PC-3 (cell line): ENCODE results near the gene MAMDC2. TPM values are rescaled to one million over a fixed set of nuclear protein-coding genes. Genes with fewer than 3 reads are reported as not detected.

Experiments
- ATAC-seq: fragments of 200-7000 bp; cut with Tn5 transposase; 2 replicates; pipeline ENCODE4 v1.9.1; 2020; ENCODE audit warnings: mild to moderate bottlenecking, moderate library complexity
- BruUV-seq: library from RNA; stranded (reverse); fragments of 400-500 nt; replicated peaks from 2 replicates; lab custom pipeline; 2021; lab: Mats Ljungman, UMichigan
- CTCF ChIA-PET: fragments of 300-600 bp; sonication (Branson Sonifier 250); formaldehyde crosslinking; loops from one replicate; lab custom pipeline; 2022; ENCODE audit warnings: antibody characterized with exemption; lab: Charles Lee
- POLR2A ChIA-PET: fragments of 300-600 bp; sonication (Branson Sonifier 250); formaldehyde crosslinking; loops from one replicate; lab custom pipeline; 2022; ENCODE audit warnings: antibody characterized with exemption; ENCODE audit not compliant: unreplicated experiment; lab: Charles Lee
- DNase-seq: peaks from one replicate; pipeline ENCODE4 v3.0.0-alpha.2; 2015
- H2AFZ ChIP-seq: fragments of 300-600 bp; sonication (generic); 2 replicates; pipeline ENCODE4 v1.6.0; 2016; ENCODE audit warnings: antibody characterized with exemption, low read length
- H3F3A ChIP-seq: fragments of 300-600 bp; sonication (generic); one replicate; pipeline ENCODE4 v1.6.0; 2017; ENCODE audit warnings: antibody characterized with exemption, low read length, control low read depth, mild to moderate bottlenecking; ENCODE audit not compliant: unreplicated experiment
- H3K27ac ChIP-seq: fragments of 300-600 bp; sonication (generic); 2 replicates; pipeline ENCODE4 v1.5.1; 2016; ENCODE audit warnings: mild to moderate bottlenecking, low read length
- H3K27me3 ChIP-seq: fragments of 300-600 bp; sonication (generic); 2 replicates; pipeline ENCODE4 v1.6.1; 2016; ENCODE audit warnings: low read length, mixed read lengths
- H3K36me3 ChIP-seq: fragments of 300-600 bp; sonication (generic); 2 replicates; pipeline ENCODE4 v1.6.1; 2016; ENCODE audit warnings: low read depth, mixed run types, low read length, mixed read lengths
- H3K4me1 ChIP-seq: fragments of 300-600 bp; sonication (generic); 2 replicates; pipeline ENCODE4 v1.5.1; 2016; ENCODE audit warnings: low read length; ENCODE audit not compliant: insufficient read depth
- H3K4me2 ChIP-seq: fragments of 300-600 bp; sonication (generic); 2 replicates; pipeline ENCODE4 v1.6.0; 2016; ENCODE audit warnings: low read length
- H3K4me3 ChIP-seq: fragments of 300-600 bp; sonication (generic); 2 replicates; pipeline ENCODE4 v1.5.1; 2016; ENCODE audit warnings: mild to moderate bottlenecking, low read length, mixed read lengths
- H3K79me2 ChIP-seq: fragments of 300-600 bp; sonication (generic); 2 replicates; pipeline ENCODE4 v1.6.1; 2017; ENCODE audit warnings: low read length, mixed read lengths
- H3K9ac ChIP-seq: fragments of 300-600 bp; sonication (generic); 2 replicates; pipeline ENCODE4 v1.6.0; 2016; ENCODE audit warnings: mild to moderate bottlenecking, low read length
- H3K9me2 ChIP-seq: fragments of 300-600 bp; sonication (generic); replicated peaks from 2 replicates; pipeline ENCODE4 v1.6.1; 2016; ENCODE audit warnings: mixed run types, low read length, mixed read lengths
- H3K9me3 ChIP-seq: fragments of 300-600 bp; sonication (generic); 2 replicates; pipeline ENCODE4 v1.6.1; 2016; ENCODE audit warnings: low read length, mixed read lengths
- H4K20me1 ChIP-seq: fragments of 300-600 bp; sonication (generic); 2 replicates; pipeline ENCODE4 v1.6.1; 2016; ENCODE audit warnings: low read length, mixed read lengths
- CTCF ChIP-seq: fragments of 300-600 bp; sonication (generic); conservative IDR thresholded peaks from 2 replicates; pipeline ENCODE4 v1.5.1; 2017; ENCODE audit warnings: antibody characterized with exemption, low read depth, mild to moderate bottlenecking, low read length
- EZH2 ChIP-seq: fragments of 300-600 bp; sonication (generic); IDR thresholded peaks from one replicate; pipeline ENCODE4 v1.6.1; 2017; ENCODE audit warnings: antibody characterized with exemption, mild to moderate bottlenecking, low read length; ENCODE audit not compliant: unreplicated experiment
- EZH2phosphoT487 ChIP-seq: fragments of 300-600 bp; sonication (generic); IDR thresholded peaks from 2 replicates; pipeline ENCODE4 v1.6.1; 2018; ENCODE audit warnings: mild to moderate bottlenecking, antibody characterized with exemption, low read length, borderline replicate concordance
- intact Hi-C: fragments of 100-400 bp; cut with micrococcal nuclease; formaldehyde crosslinking; loops from 2 replicates; pipeline ENCODE4 v1.9.0; 2023
- total RNA-seq: library from RNA; depleted of rRNA; stranded (reverse); fragments of >200 nt; gene quantifications from 2 replicates; pipeline ENCODE4 v1.2.3, GENCODE V29; 2014

MAMDC2 gene
- total RNA-seq, 1 experiment from 2014 or later = not detected

GRCh38 chr9:70152350-70152749 lies 108.7 kb downstream of the MAMDC2 start:
- H2AFZ ChIP-seq = no peak overlapping the region
- H3K36me3 ChIP-seq = no peaks in the 10 kb centered on the region
- H3K4me1 ChIP-seq = no peaks in the 10 kb centered on the region
- no peaks in the 10 kb centered on the region for H3K9me2 ChIP-seq
- intact Hi-C loops = no loop called here
- H3F3A ChIP-seq = no peaks in the 10 kb centered on the region
- no peaks in the 10 kb centered on the region for H3K79me2 ChIP-seq
- no peak overlapping the region for H3K4me2 ChIP-seq
- no peaks in the 10 kb centered on the region for H4K20me1 ChIP-seq
- CTCF ChIA-PET = no interaction called here
- TF ChIP-seq EZH2phosphoT487 (no peak), EZH2 (no peak), CTCF (no peak)
- no TSS peak for BruUV-seq
- no peak overlapping the region for H3K4me3 ChIP-seq
- no peaks in the 10 kb centered on the region for H3K9me3 ChIP-seq
- ATAC-seq = no peak
- POLR2A ChIA-PET = no interaction called here
- no peaks in the 10 kb centered on the region for H3K27me3 ChIP-seq
- DNase-seq = no peak
- H3K9ac ChIP-seq = no peak overlapping the region
- no peak overlapping the region for H3K27ac ChIP-seq

GRCh38 chr9:70156729-70157128 lies 113.1 kb downstream of the MAMDC2 start:
- no peak overlapping the region for H3K9ac ChIP-seq
- H3K9me3 ChIP-seq = no peaks in the 10 kb centered on the region
- H3K4me2 ChIP-seq = no peak overlapping the region
- no peak overlapping the region for H2AFZ ChIP-seq
- no peaks in the 10 kb centered on the region for H3F3A ChIP-seq
- no peaks in the 10 kb centered on the region for H3K79me2 ChIP-seq
- ATAC-seq (no peak), DNase-seq (no peak)
- TF ChIP-seq EZH2phosphoT487 (no peak), EZH2 (no peak), CTCF (no peak)
- H3K36me3 ChIP-seq = no peaks in the 10 kb centered on the region
- H4K20me1 ChIP-seq = no peaks in the 10 kb centered on the region
- H3K27ac ChIP-seq = no peak overlapping the region
- no peaks in the 10 kb centered on the region for H3K4me1 ChIP-seq
- H3K27me3 ChIP-seq = no peaks in the 10 kb centered on the region
- CTCF ChIA-PET = no interaction called here
- POLR2A ChIA-PET = no interaction called here
- H3K9me2 ChIP-seq = no peaks in the 10 kb centered on the region
- intact Hi-C loops = no loop called here
- H3K4me3 ChIP-seq = no peak overlapping the region
- no TSS peak for BruUV-seq

- no peak for TF ChIP-seq CTCF
- no peak for TF ChIP-seq EZH2phosphoT487
- TF ChIP-seq EZH2 = no peak
- Histone ChIP-seq H3K9ac (no peak overlapping the region), H2AFZ (no peak overlapping the region), H3K36me3 (no peaks in the 10 kb centered on the region), H3K4me2 (no peak overlapping the region), H4K20me1 (no peaks in the 10 kb centered on the region), H3K9me2 (no peaks in the 10 kb centered on the region), H3K27me3 (no peaks in the 10 kb centered on the region), H3K27ac (no peak overlapping the region), H3K9me3 (no peaks in the 10 kb centered on the region), H3K4me3 (no peak overlapping the region), H3K79me2 (no peaks in the 10 kb centered on the region), H3F3A (no peaks in the 10 kb centered on the region), H3K4me1 (no peaks in the 10 kb centered on the region)
- peak; percentile 19 for DNase-seq
- ChIA-PET POLR2A (no interaction called here), CTCF (no interaction called here)
- intact Hi-C loops = no loop called here
- BruUV-seq = no TSS peak
- peak; percentile 51 for ATAC-seq
Measured at GRCh38 chr9:70159630-70160029, 116.0 kb downstream of the MAMDC2 start.
